A549 (cell line): ENCODE measurements around the gene POLDIP2.

ENCODE experiments used
- BHLHE40 ChIP-seq: IDR thresholded peaks from 2 replicates; pipeline ENCODE4 v1.6.1; 2012; ENCODE audit warnings: low read depth, low read length, inconsistent platforms
- CEBPB ChIP-seq, 2 experiments: fragments of >200 bp in 1 of 2; sonication (Bioruptor Twin) in 1 of 2; formaldehyde crosslinking in 1 of 2; IDR thresholded peaks; 2 replicates each; pipeline ENCODE4 v1.6.1; 2012 to 2016
- CTCF ChIP-seq: fragments of >200 bp; sonication (Bioruptor Twin); formaldehyde crosslinking; IDR thresholded peaks from 3 replicates; pipeline ENCODE4 v1.5.1; 2016
- EP300 ChIP-seq, 2 experiments: fragments of >200 bp; sonication (Bioruptor Twin); formaldehyde crosslinking; IDR thresholded peaks; 2 replicates in 1 of 2; 3 replicates in 1 of 2; pipeline ENCODE4 v1.6.1; 2016 to 2017
- ESRRA ChIP-seq: fragments of 150-350 bp; IDR thresholded peaks from 2 replicates; pipeline ENCODE4 v1.6.1; 2014; ENCODE audit warnings: mild to moderate bottlenecking, low read length, borderline replicate concordance
- MAFK ChIP-seq: fragments of 450-650 bp; IDR thresholded peaks from 2 replicates; pipeline ENCODE4 v1.6.1; 2014; ENCODE audit not compliant: partially characterized antibody
- MAX ChIP-seq: IDR thresholded peaks from 2 replicates; pipeline ENCODE4 v1.6.1; 2012
- POLR2A ChIP-seq: IDR thresholded peaks from 2 replicates; pipeline ENCODE4 v1.6.1; 2012; ENCODE audit warnings: mild to moderate bottlenecking, low read length
- RAD21 ChIP-seq, 2 experiments: fragments of >200 bp in 1 of 2; sonication (Bioruptor Twin) in 1 of 2; formaldehyde crosslinking in 1 of 2; IDR thresholded peaks in 1 of 2; conservative IDR thresholded peaks in 1 of 2; 2 replicates in 1 of 2; 3 replicates in 1 of 2; pipeline ENCODE4 v1.6.1; 2012 to 2018; ENCODE audit warnings: inconsistent platforms in 1 of 2
- RCOR1 ChIP-seq: fragments of 150-350 bp; IDR thresholded peaks from 2 replicates; pipeline ENCODE4 v1.6.1; 2014; ENCODE audit warnings: antibody characterized with exemption, low read length, low read depth
- REST ChIP-seq: fragments of 200-600 bp; sonication (generic); IDR thresholded peaks from 2 replicates; pipeline ENCODE4 v1.6.1; 2016; ENCODE audit warnings: antibody characterized with exemption, mild to moderate bottlenecking, moderate library complexity
- SMC3 ChIP-seq: fragments of >200 bp; sonication (Bioruptor Twin); formaldehyde crosslinking; IDR thresholded peaks from 3 replicates; pipeline ENCODE4 v1.6.1; 2018; ENCODE audit warnings: inconsistent platforms
- ZFP36 ChIP-seq: fragments of 450-650 bp; IDR thresholded peaks from 2 replicates; pipeline ENCODE4 v1.6.1; 2014; ENCODE audit warnings: borderline replicate concordance; ENCODE audit not compliant: partially characterized antibody
- ZSCAN20 ChIP-seq: fragments of 250-450 bp; sonication (Bioruptor Pico); IDR thresholded peaks from 2 replicates; pipeline ENCODE4 v1.8.0; 2022; ENCODE audit warnings: mild to moderate bottlenecking, moderate library complexity

- TF ChIP-seq CTCF (no peak), MAFK (no peak), ZSCAN20 (CRISPR knock-in tag) (no peak), CEBPB (IDR thresholded peaks at IDR 0.05) (no peak), REST (no peak), ESRRA (no peak), POLR2A (no peak), MAX (no peak), RAD21 (conservative IDR thresholded peaks at IDR 0.05 in 1 of 2, IDR thresholded peaks at IDR 0.05 in 1 of 2) (no peak), BHLHE40 (no peak), SMC3 (no peak), ZFP36 (no peak), EP300 (IDR thresholded peaks at IDR 0.05) (no peak), RCOR1 (no peak)
Observed at GRCh38 chr17:28406473-28406814, 49.1 kb upstream of the POLDIP2 start.
